Measurements from ENCODE around the gene PSMA7. TPM values are rescaled to one million over a fixed set of nuclear protein-coding genes. Genes with fewer than 3 reads are reported as not detected.

The PSMA7 gene
- total and polyA plus RNA-seq, 2 of the 8 experiments (the other 6 are each of a cell fraction or from before 2014, with no cell fraction given) = 361 to 648 TPM

GRCh38 chr20:62104791-62105345 is 38.3 kb downstream of the PSMA7 start (continued):
- TF ChIP-seq CTCF (IDR thresholded peaks at IDR 0.05; ENCODE audit: control extremely low read depth in 1 of 3, insufficient read depth in 1 of 3, low read depth in 1 of 3, low read length in 3 of 3) = no peak
- no peak for TF ChIP-seq SIRT6 (IDR thresholded peaks at IDR 0.05; ENCODE audit: low read length)
